Gastrocnemius medialis (tissue), 4 donors: Measurements from ENCODE around the gene KIRREL3.

Experiments
- CTCF ChIP-seq, 5 experiments: fragments of 450-650 bp in 3 of 5; fragments of 200-600 bp in 2 of 5; sonication (generic) in 2 of 5; IDR thresholded peaks in 4 of 5; conservative IDR thresholded peaks in 1 of 5; 1 replicate in 4 of 5; 2 replicates in 1 of 5; pipeline ENCODE4 v1.5.1; 2016 to 2019; ENCODE audit warnings: antibody characterized with exemption in 5 of 5, mild to moderate bottlenecking in 3 of 5, moderate library complexity in 3 of 5
- POLR2A ChIP-seq, 2 donors: fragments of 450-650 bp; IDR thresholded peaks; one replicate each; pipeline ENCODE4 v1.6.1; 2017; ENCODE audit warnings: antibody characterized with exemption in 2 of 2, mild to moderate bottlenecking in 2 of 2, moderate library complexity in 2 of 2

- TF ChIP-seq CTCF (IDR thresholded peaks at IDR 0.05 in 4 of 5, conservative IDR thresholded peaks at IDR 0.05 in 1 of 5) (no peak), POLR2A (IDR thresholded peaks at IDR 0.05) (no peak)
Observed at GRCh38 chr11:126478466-126478865, 522.1 kb downstream of the KIRREL3 start.
